Measurements from ENCODE around the gene WDR47.

Gene WDR47

DNA sequence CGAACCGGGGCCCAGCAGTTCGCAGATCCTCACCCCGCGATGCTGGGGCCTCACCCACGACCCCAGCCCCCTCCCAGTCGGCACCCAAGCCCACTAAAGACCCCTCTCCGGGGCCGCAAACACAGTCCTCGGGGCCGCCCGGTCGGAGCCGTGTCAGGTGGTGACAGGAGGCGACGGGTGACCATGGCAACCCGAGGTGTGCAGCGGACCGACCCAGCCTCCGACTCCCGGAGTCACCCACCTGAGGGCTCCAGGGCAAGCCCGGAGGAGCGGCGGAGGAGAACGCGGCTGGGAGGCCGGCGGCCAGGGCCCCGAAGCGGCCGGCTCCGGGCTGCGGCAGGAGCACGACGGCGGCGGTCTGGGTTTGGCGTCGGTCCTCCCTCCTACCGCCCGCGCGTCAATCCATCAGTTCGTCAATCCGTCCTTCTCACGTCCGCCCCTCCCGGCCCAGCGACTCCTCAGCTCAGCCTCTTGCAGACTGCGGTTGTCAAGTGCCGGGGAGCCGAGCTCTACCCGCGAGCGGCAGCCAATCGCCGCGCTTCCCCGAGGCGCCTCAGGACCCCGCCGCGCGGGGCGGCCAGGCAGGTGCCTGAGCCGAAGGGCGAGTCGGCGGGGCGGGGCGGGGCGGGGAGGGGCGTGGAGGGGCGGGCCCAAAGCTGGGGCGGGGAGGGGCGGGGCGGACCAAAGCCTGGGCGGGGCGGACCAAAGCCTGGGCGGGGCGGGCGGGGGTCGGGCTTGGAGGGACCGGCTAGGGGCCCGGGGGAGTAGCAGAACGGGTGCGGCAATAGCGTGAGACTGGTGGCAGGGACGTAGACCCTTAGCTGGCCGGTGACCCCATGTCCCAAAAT is at the start of gene WDR47:
TSS of gene WDR47 (minus strand) at position 482 of the 848 bp plus-strand sequence. CDS start 18,590 bp downstream, outside the sequence.
- Mint-ChIP-seq H3K27me3 (no peaks in the 10 kb centered on the region), H3K9me3 (no peaks in the 10 kb centered on the region), H3K36me3 (no peaks in the 10 kb centered on the region), H3K4me1 (peaks cover 19% of the 10 kb centered on the region), H3K4me3 (peak within 1 kb of the TSS; percentile 86), H3K27ac (peak within 1 kb of the TSS; percentile 81)
- peak; percentile 99 for ATAC-seq

DNA sequence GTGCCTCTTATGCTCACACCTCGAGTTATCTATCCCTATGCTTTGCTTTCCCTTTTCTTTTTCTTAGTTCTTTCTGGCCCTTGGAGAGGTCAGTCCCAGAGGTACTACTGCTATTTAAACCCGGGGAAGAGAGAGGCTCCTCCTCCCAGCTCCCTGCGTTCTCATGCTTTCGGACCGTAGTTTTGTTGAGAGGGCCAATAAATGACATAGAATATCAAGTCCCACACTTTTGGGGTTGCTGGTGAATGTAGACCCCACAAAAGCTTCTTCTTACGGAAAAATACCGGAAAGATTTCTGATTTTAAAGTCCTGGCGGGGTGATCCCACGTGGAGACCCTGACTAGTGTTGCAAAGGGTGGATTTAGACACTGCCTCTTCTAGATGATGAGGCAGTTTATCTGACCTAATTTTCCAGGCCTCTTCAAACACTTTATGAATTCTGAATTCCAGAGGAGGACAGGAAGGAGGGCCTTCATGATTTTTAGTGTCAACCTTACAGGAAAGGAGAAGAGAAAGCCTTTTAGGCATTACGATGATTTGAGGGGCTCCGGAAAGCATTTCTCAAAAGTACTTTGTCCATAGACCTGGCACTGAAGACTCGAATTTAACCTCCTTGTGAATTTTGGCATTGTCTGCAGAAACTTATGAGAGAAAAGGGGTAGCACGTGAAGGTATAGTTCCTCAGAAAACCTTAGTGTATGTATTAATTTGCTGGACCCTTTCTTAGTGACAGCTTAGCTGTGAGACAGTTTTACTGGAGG is 49.4 kb upstream of the WDR47 start:
- H3K4me1 Mint-ChIP-seq: peaks cover 18% of the 10 kb centered on the region
- no peaks in the 10 kb centered on the region for H3K9me3 Mint-ChIP-seq
- H3K4me3 Mint-ChIP-seq: peak overlapping the region; percentile 92
- H3K27ac Mint-ChIP-seq: peak overlapping the region; percentile 100
- no peaks in the 10 kb centered on the region for H3K36me3 Mint-ChIP-seq
- ATAC-seq: peak; percentile 76
- H3K27me3 Mint-ChIP-seq: no peaks in the 10 kb centered on the region

DNA sequence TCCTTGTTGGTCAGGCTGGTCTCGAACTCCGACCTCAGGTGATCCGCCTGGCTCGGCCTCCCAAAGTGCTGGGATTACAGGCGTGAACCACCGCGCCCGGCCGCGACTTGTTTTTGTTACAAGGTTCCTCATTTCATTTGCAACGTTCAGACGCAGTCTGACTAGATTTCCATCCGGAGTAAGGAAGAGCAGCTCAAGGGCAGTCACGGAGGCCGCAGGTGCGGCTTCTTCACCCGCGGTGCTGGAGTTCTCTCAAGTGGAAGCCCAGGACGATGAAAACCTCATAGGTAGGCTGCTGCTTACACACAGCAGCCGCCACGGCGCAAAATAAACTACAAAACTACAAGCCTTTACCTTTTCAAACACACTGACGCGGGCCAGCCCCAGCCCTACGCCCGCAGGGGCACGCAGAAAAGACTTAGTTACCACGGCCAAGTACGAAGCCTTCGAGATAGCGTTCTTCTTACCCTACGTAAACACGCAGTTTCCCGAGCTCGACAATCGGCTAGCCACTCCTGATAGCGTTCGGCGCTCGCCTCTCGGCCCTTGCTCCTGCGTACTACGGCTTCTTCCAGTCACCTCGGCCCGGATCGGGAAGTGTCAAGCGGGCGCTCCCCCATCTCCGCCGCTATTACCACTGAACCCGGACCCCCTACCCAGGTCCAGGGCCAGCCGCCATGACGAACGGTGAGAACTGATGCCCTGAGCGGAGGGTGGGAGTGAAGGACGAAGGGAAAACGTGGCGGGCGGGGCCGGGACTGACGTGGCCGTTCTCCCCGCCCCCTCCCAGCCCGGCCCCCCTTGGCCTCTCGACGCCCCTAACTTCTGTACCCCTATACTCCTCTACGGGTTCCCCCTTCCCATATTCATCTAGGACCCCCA is 48.5 kb upstream of the WDR47 start, which contains the start of gene TMEM167B:
TSS of gene TMEM167B (plus strand) at position 569 of the 882 bp plus-strand sequence. CDS start at position 678, 109 bp downstream.
- ATAC-seq: peak; percentile 93
- no peaks in the 10 kb centered on the region for H3K9me3 Mint-ChIP-seq
- H3K27me3 Mint-ChIP-seq: no peaks in the 10 kb centered on the region
- no peaks in the 10 kb centered on the region for H3K36me3 Mint-ChIP-seq
- H3K4me1 Mint-ChIP-seq: peaks cover 18% of the 10 kb centered on the region
- H3K4me3 Mint-ChIP-seq: peak within 1 kb of the TSS; percentile 92
- peak within 1 kb of the TSS; percentile 100 for H3K27ac Mint-ChIP-seq

GRCh38 chr1:109089242-109090015 is 47.5 kb upstream of the WDR47 start:
- Mint-ChIP-seq H3K27me3 (no peaks in the 10 kb centered on the region), H3K36me3 (no peaks in the 10 kb centered on the region), H3K9me3 (no peaks in the 10 kb centered on the region), H3K4me3 (peak overlapping the region; percentile 92), H3K27ac (peak overlapping the region; percentile 100), H3K4me1 (peaks cover 18% of the 10 kb centered on the region)
- peak; percentile 31 for ATAC-seq

- Mint-ChIP-seq H3K9me3 (no peaks in the 10 kb centered on the region), H3K4me1 (no peaks in the 10 kb centered on the region), H3K27ac (no peak overlapping the region), H3K4me3 (no peak overlapping the region), H3K27me3 (no peaks in the 10 kb centered on the region), H3K36me3 (no peaks in the 10 kb centered on the region)
- no peak for ATAC-seq
Observed at GRCh38 chr1:109084563-109085517, 42.9 kb upstream of the WDR47 start.

- no peak overlapping the region for H3K27ac Mint-ChIP-seq
Observed at GRCh38 chr1:109083923-109084322, 42.0 kb upstream of the WDR47 start.

DNA sequence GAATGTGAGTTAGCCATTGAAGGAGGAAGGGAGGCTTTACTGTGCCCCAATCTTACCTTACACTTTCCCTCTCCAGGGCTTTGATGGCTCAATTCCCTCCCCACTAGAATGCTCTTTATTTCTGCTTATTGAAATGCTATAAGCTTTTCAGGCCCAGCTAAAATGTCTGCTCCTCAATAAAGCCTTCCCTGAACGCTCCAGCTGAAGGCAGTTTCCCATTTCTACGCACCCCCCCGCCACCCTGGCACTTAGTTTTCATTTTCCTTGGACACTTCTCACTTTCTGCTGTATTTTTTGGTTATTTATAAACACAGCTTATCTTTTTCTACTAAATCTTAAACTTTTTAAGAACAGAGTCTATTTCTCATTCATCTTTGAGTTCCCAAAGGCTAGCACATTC is 41.6 kb upstream of the WDR47 start:
- Mint-ChIP-seq H3K36me3 (no peaks in the 10 kb centered on the region), H3K4me3 (no peak overlapping the region), H3K27ac (no peak overlapping the region), H3K9me3 (no peaks in the 10 kb centered on the region), H3K4me1 (no peaks in the 10 kb centered on the region), H3K27me3 (no peaks in the 10 kb centered on the region)
- ATAC-seq: no peak

More at GRCh38 chr1:109083923-109084322, 42.0 kb upstream of the WDR47 start:
- no peaks in the 10 kb centered on the region for H3K36me3 Mint-ChIP-seq
- ATAC-seq: no peak
- H3K9me3 Mint-ChIP-seq: no peaks in the 10 kb centered on the region
- no peak overlapping the region for H3K4me3 Mint-ChIP-seq
- H3K27me3 Mint-ChIP-seq: no peaks in the 10 kb centered on the region
- H3K4me1 Mint-ChIP-seq: no peaks in the 10 kb centered on the region

DNA sequence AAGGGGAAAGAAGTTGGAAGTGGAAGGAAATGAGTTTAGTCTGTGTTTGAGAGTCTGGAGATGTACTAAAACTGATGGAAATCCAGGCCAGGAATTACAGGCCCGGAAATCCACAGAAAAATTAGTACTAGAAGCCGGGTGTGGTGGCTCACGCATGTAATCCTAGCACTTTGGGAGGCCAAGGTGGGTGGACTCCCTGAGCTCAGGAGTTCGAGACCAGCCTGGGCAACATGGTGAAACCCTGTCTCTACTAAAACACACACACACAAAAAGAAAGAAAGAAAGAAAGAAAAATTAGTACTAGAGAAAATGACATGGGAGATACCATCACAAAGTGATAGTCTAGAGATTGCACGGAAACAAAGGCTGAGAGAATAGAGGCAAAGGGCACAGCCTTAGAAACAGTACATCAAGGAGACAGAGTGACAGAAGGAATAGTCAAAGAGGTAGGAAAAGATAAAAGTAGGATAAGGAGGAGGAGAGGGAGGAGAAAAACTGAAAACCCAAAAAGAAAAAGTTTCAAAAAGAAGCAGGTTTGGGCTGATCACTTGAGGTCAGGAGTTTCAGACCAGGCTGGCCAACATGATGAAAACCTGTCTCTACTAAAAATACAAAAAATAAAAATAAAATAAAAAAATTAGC is 38.7 kb upstream of the WDR47 start:
- H3K9me3 Mint-ChIP-seq: no peaks in the 10 kb centered on the region
- H3K4me3 Mint-ChIP-seq: no peak overlapping the region
- H3K27ac Mint-ChIP-seq: no peak overlapping the region
- H3K27me3 Mint-ChIP-seq: no peaks in the 10 kb centered on the region
- peaks cover 5% of the 10 kb centered on the region for H3K4me1 Mint-ChIP-seq
- no peaks in the 10 kb centered on the region for H3K36me3 Mint-ChIP-seq
- ATAC-seq: no peak

DNA sequence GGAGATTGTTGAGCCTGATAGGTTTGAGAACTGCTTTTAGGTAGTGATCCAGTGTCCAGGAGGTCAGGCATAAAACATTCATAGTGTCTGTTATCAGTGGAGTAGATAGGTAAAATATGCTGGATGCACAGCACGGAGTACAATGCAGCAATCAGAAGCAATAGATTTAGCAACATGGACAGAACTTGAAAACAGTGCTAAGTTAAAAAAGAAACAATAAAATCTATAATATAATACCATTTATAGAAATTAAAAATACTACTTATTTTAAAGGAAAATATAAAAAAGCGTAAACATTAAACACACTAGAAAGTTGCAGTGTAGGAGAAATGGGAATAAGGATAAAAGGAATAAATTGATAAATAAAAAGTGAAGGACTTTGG is 37.3 kb upstream of the WDR47 start:
- no peaks in the 10 kb centered on the region for H3K27me3 Mint-ChIP-seq
- H3K9me3 Mint-ChIP-seq: no peaks in the 10 kb centered on the region
- peaks cover 18% of the 10 kb centered on the region for H3K4me1 Mint-ChIP-seq
- no peaks in the 10 kb centered on the region for H3K36me3 Mint-ChIP-seq
- H3K27ac Mint-ChIP-seq: no peak overlapping the region
- no peak for ATAC-seq
- no peak overlapping the region for H3K4me3 Mint-ChIP-seq

- H3K9me3 Mint-ChIP-seq: no peaks in the 10 kb centered on the region
Observed at GRCh38 chr1:109078317-109078716, 36.4 kb upstream of the WDR47 start.

DNA sequence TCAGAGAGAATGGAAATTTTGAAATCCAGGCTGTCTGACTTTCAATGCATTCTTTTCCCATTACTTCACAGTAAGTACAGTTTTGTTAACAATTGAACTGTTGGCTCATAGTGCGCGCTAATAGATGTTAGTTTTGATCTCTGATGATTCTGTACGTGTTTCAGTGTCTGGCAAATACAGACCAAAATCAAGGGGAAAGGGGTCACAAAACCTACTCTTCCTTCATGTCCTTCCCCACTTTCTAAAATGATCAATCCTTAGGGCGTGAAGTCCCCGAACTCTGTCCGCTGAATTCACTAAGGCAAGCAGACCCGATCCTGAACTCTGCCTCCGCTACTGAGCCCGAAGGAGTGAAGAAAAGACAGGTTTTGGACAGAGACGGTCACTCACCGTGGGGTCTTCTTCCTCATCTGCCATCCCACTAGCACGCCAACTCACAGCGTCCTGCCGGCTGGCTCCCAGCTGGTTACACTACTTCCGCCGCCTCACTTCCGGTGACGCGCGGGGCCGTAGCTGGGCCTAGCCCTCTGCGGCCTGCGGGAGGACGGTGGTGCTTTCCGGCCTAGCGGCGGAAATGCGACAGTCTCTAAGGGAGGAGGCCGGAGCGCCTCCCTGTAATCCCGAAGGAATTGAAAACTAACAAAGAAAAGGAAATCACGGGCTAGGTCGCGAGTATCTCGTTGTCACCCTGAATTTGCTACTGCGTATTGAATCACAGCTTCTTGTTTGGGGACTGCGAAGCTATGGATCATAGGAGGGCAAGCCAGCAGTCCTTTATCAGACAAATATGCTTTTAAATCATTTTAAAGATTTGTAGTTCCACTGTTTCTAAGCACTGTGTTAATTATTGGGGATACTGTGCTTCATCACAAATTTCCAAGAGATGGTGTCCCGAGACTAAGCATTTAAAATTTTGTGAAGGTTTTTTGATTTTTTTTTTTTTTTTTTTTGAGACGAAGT is 33.9 kb upstream of the WDR47 start, which contains the start of gene TAF13:
TSS of gene TAF13 (minus strand) at position 473 of the 960 bp plus-strand sequence. CDS start at position 417, 56 bp downstream.
- Mint-ChIP-seq H3K36me3 (peaks cover 10% of the 10 kb centered on the region), H3K27ac (peak within 1 kb of the TSS; percentile 97), H3K9me3 (no peaks in the 10 kb centered on the region), H3K4me1 (peaks cover 21% of the 10 kb centered on the region), H3K4me3 (peak within 1 kb of the TSS; percentile 98), H3K27me3 (no peaks in the 10 kb centered on the region)
- ATAC-seq: peak; percentile 100

More at GRCh38 chr1:109078317-109078716, 36.4 kb upstream of the WDR47 start:
- Mint-ChIP-seq H3K4me3 (no peak overlapping the region), H3K27me3 (no peaks in the 10 kb centered on the region), H3K27ac (no peak overlapping the region), H3K4me1 (peaks cover 20% of the 10 kb centered on the region), H3K36me3 (no peaks in the 10 kb centered on the region)
- peak; percentile 34 for ATAC-seq

DNA sequence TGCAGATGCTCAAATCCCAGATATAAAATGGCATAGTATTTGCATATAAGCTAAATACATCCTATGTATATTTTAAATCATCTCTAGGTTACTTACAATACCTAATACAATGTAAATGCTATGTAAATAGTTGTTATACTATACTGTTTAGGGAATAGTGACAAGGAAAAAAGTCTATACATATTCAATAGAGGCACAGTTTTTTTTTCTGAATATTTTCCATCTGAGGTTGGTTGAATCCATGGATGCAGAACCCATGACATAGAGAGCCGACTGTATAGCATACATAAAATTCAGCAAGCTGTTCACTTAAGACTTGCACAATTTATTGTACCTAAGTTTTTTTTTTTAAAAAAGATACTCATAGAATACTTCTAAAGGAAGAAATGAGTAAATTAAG is 27.4 kb upstream of the WDR47 start:
- peaks cover 38% of the 10 kb centered on the region for H3K36me3 Mint-ChIP-seq
- ATAC-seq: no peak
- H3K4me3 Mint-ChIP-seq: no peak overlapping the region
- no peaks in the 10 kb centered on the region for H3K9me3 Mint-ChIP-seq
- no peaks in the 10 kb centered on the region for H3K27me3 Mint-ChIP-seq
- peaks cover 11% of the 10 kb centered on the region for H3K4me1 Mint-ChIP-seq
- no peak overlapping the region for H3K27ac Mint-ChIP-seq
